Parathyroid adenoma (tissue), 2 donors: Measurements from ENCODE around the gene ADCY1.

Experiments
- H2AFZ ChIP-seq: fragments of 300-600 bp; sonication (generic); one replicate; pipeline ENCODE4 v1.7.0; 2017; ENCODE audit warnings: antibody characterized with exemption, mild to moderate bottlenecking
- H3K27ac ChIP-seq: fragments of 300-600 bp; sonication (generic); one replicate; pipeline ENCODE4 v1.7.0; 2017
- H3K27me3 ChIP-seq: fragments of 300-600 bp; sonication (generic); one replicate; pipeline ENCODE4 v1.7.0; 2017; ENCODE audit warnings: low read length; ENCODE audit not compliant: control insufficient read depth, insufficient read depth
- H3K36me3 ChIP-seq: fragments of 300-600 bp; sonication (generic); one replicate; pipeline ENCODE4 v1.7.0; 2017; ENCODE audit warnings: low read length; ENCODE audit not compliant: control insufficient read depth, insufficient read depth
- H3K4me1 ChIP-seq: fragments of 300-600 bp; sonication (generic); one replicate; pipeline ENCODE4 v1.7.0; 2017; ENCODE audit warnings: control low read depth
- H3K4me2 ChIP-seq: fragments of 300-600 bp; sonication (generic); one replicate; pipeline ENCODE4 v1.7.0; 2017; ENCODE audit warnings: low read length
- H3K4me3 ChIP-seq: fragments of 300-600 bp; sonication (generic); one replicate; pipeline ENCODE4 v1.7.0; 2017; ENCODE audit warnings: low read depth, low read length
- H3K79me2 ChIP-seq: fragments of 300-600 bp; sonication (generic); one replicate; pipeline ENCODE4 v1.7.0; 2017; ENCODE audit warnings: control low read depth
- H3K9ac ChIP-seq: fragments of 300-600 bp; sonication (generic); one replicate; pipeline ENCODE4 v1.7.0; 2017; ENCODE audit warnings: mild to moderate bottlenecking
- H3K9me3 ChIP-seq: fragments of 300-600 bp; sonication (generic); one replicate; pipeline ENCODE4 v1.7.0; 2017; ENCODE audit warnings: low read length; ENCODE audit not compliant: control insufficient read depth
- TF ChIP-seq, protein P1 (sequence below): fragments of 300-600 bp; sonication (generic); IDR thresholded peaks from one replicate; pipeline ENCODE4 v1.7.0; 2017; ENCODE audit warnings: antibody characterized with exemption, mild to moderate bottlenecking
- donor health status: primary hyperparathyroidism.

Gene ADCY1

DNA sequence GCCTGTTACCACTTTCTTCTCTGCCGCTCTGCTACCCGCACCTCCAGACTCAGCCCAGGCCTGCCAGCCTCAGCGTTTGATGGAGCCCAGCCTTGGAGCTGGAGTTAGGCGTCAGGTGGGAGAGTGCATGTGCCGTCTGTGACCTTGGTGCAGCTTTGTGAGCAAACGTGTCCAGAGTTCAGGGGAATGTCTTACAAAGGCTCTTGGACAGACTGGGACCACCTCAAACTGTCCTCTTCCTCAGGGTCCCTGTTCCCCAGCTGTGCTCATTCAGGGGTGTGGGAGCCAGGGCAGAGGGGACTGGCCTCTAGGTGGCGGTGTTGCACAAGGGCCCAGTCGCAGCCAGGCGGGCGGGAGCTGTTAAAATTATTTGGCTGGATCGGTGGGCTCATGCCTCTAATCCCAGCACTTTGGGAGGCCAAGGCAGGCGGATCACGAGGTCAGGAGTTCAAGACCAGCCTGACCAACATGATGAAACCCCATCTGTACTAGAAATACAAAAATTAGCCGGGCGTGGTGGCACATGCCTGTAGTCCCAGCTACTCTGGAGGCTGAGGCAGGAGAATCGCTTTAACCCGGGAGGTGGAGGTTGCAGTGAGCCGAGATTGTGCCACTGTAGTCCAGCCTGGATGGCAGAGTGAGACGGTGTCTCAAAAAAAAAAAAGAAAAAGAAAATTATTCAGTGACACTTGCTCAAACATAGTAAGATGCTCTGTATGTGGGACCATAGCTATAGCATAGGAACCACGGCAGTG lies 89.2 kb downstream of the ADCY1 start:
- Histone ChIP-seq H3K36me3 (no peaks in the 10 kb centered on the region), H3K27ac (no peak overlapping the region), H3K9me3 (no peaks in the 10 kb centered on the region), H3K4me2 (no peak overlapping the region), H2AFZ (no peak overlapping the region), H3K4me1 (no peaks in the 10 kb centered on the region), H3K9ac (no peak overlapping the region), H3K4me3 (no peak overlapping the region), H3K27me3 (no peaks in the 10 kb centered on the region), H3K79me2 (no peaks in the 10 kb centered on the region)
- TF ChIP-seq, protein P1, sequence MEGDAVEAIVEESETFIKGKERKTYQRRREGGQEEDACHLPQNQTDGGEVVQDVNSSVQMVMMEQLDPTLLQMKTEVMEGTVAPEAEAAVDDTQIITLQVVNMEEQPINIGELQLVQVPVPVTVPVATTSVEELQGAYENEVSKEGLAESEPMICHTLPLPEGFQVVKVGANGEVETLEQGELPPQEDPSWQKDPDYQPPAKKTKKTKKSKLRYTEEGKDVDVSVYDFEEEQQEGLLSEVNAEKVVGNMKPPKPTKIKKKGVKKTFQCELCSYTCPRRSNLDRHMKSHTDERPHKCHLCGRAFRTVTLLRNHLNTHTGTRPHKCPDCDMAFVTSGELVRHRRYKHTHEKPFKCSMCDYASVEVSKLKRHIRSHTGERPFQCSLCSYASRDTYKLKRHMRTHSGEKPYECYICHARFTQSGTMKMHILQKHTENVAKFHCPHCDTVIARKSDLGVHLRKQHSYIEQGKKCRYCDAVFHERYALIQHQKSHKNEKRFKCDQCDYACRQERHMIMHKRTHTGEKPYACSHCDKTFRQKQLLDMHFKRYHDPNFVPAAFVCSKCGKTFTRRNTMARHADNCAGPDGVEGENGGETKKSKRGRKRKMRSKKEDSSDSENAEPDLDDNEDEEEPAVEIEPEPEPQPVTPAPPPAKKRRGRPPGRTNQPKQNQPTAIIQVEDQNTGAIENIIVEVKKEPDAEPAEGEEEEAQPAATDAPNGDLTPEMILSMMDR = peak; percentile 34

GRCh38 chr7:45663965-45664633 lies 89.9 kb downstream of the ADCY1 start:
- H3K27me3 ChIP-seq = no peaks in the 10 kb centered on the region
- TF ChIP-seq, protein P1 = no peak
- H3K9me3 ChIP-seq = no peaks in the 10 kb centered on the region
- no peak overlapping the region for H3K4me3 ChIP-seq
- no peak overlapping the region for H3K4me2 ChIP-seq
- no peaks in the 10 kb centered on the region for H3K36me3 ChIP-seq
- no peaks in the 10 kb centered on the region for H3K79me2 ChIP-seq
- H3K9ac ChIP-seq = no peak overlapping the region
- H3K27ac ChIP-seq = no peak overlapping the region
- H3K4me1 ChIP-seq = no peaks in the 10 kb centered on the region
- H2AFZ ChIP-seq = no peak overlapping the region

- Histone ChIP-seq H3K79me2 (no peaks in the 10 kb centered on the region), H2AFZ (no peak overlapping the region), H3K4me2 (no peak overlapping the region), H3K4me1 (no peaks in the 10 kb centered on the region), H3K9me3 (no peaks in the 10 kb centered on the region), H3K9ac (no peak overlapping the region), H3K27ac (no peak overlapping the region), H3K36me3 (no peaks in the 10 kb centered on the region), H3K27me3 (no peaks in the 10 kb centered on the region), H3K4me3 (no peak overlapping the region)
- TF ChIP-seq, protein P1 = no peak
Observed at GRCh38 chr7:45665172-45665571, 91.0 kb downstream of the ADCY1 start.

DNA sequence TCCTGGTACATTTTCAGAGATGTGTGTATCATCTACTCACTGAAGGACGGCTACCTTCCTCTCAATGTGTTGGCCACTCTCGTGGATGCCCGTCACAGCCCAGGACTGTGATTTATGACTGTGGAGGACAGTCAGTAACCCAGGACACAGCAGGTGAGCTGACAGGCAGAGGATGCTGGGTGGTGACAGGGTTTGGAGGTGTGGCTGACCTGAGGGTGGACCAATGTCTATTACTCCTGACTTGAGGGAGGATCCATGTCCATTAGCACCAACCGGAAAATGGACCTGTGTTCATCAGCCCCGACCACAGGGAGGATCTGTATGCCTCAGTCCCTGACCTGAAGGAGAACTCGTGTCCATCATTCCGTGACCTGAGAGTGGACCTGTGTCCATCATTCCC lies 96.1 kb downstream of the ADCY1 start:
- no peak overlapping the region for H3K4me2 ChIP-seq
- H3K4me1 ChIP-seq = no peaks in the 10 kb centered on the region
- H3K36me3 ChIP-seq = no peaks in the 10 kb centered on the region
- H3K27me3 ChIP-seq = no peaks in the 10 kb centered on the region
- H3K27ac ChIP-seq = no peak overlapping the region
- no peak overlapping the region for H2AFZ ChIP-seq
- no peaks in the 10 kb centered on the region for H3K79me2 ChIP-seq
- H3K9me3 ChIP-seq = no peaks in the 10 kb centered on the region
- H3K9ac ChIP-seq = no peak overlapping the region
- TF ChIP-seq, protein P1 = no peak
- no peak overlapping the region for H3K4me3 ChIP-seq
